Measurements from ENCODE around the gene RAB35. TPM values are rescaled to one million over a fixed set of nuclear protein-coding genes. Genes with fewer than 3 reads are reported as not detected.

The RAB35 gene
- polyA plus RNA-seq, 1 of the 3 experiments (the other 2 are of a cell fraction): 41.8 TPM

DNA sequence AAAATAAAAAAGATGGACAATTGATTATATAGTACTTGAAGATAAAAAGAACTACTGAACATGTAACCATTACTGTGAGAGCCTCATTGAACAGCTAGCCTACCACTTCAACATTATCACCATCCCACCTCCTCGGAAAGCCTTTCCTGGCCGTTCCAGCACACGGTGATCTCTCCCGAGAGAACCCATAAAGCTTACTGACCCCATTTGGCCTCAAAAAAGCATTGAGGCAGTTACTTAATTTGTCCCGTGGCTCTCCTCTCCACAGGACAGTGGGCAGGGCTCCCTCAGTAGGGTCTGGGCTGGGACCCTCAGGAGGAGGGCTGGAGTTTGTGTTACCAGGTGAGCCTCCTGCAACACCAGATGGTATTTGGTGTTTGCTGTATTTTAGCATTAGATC lies 55.8 kb downstream of the RAB35 start:
- Histone ChIP-seq H3K4me2 (no peak overlapping the region), H3K9ac (no peak overlapping the region), H3K4me3 (ENCODE audit: low read depth in 2 of 2, low read length in 1 of 2) (no peak overlapping the region), H3F3A (replicated peaks; ENCODE audit: insufficient read depth) (no peaks in the 10 kb centered on the region), H4K20me1 (ENCODE audit: insufficient read depth) (no peaks in the 10 kb centered on the region), H3K27me3 (ENCODE audit: insufficient read depth) (peaks cover 4% of the 10 kb centered on the region; the same call in 1 of the 2 replicates), H2AFZ (ENCODE audit: low read depth) (no peak overlapping the region), H3K9me3 (no peaks in the 10 kb centered on the region), H3K9me2 (no peaks in the 10 kb centered on the region), H3K4me1 (ENCODE audit: control insufficient read depth in 1 of 2, insufficient read depth in 2 of 2, low read depth in 1 of 2, low read length in 1 of 2) (peaks cover 0 to 2% of the 10 kb centered on the region in 2 experiments; a peak in 1 of 4 replicates), H3K79me2 (ENCODE audit: insufficient read depth) (no peaks in the 10 kb centered on the region), H3K27ac (ENCODE audit: low read depth in 2 of 2, low read length in 1 of 2) (no peak overlapping the region), H3K36me3 (replicated peaks in 1 of 2; ENCODE audit: control insufficient read depth in 1 of 2, insufficient read depth in 2 of 2, low read length in 1 of 2) (no peaks in the 10 kb centered on the region)
- WGBS (ENCODE audit: low lambda C conversion rate): 60% methylated on average over 5 of the region's 5 CpGs
- no peak for TF ChIP-seq RCOR1 (IDR thresholded peaks at IDR 0.05; ENCODE audit: low read length)
- no peak for TF ChIP-seq ELF1 (IDR thresholded peaks at IDR 0.05)
- TF ChIP-seq IRF3 (IDR thresholded peaks at IDR 0.05; ENCODE audit: low read depth, low read length): no peak
- TF ChIP-seq TCF12 (IDR thresholded peaks at IDR 0.05): no peak
- TF ChIP-seq, protein P1, sequence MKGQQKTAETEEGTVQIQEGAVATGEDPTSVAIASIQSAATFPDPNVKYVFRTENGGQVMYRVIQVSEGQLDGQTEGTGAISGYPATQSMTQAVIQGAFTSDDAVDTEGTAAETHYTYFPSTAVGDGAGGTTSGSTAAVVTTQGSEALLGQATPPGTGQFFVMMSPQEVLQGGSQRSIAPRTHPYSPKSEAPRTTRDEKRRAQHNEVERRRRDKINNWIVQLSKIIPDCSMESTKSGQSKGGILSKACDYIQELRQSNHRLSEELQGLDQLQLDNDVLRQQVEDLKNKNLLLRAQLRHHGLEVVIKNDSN (IDR thresholded peaks at IDR 0.05; ENCODE audit: borderline replicate concordance, low read depth): no peak
- TF ChIP-seq NFIC (IDR thresholded peaks at IDR 0.05; ENCODE audit: borderline replicate concordance): no peak
- ChIA-PET POLR2A (no interaction called here), CTCF (interaction anchor here (0.6 kb wide), 1 partner anchor 64 kb away, joined by 4 read pairs; no protein-coding TSS in a partner anchor)
- DNase-seq: no peak

GRCh38 chr12:120060196-120060595 lies 56.4 kb downstream of the RAB35 start:
- no peaks in the 10 kb centered on the region; a peak in 1 of 4 replicates for H3K4me1 ChIP-seq (ENCODE audit: control insufficient read depth in 1 of 2, insufficient read depth in 2 of 2, low read depth in 1 of 2, low read length in 1 of 2)
- ChIA-PET CTCF (no interaction called here), POLR2A (no interaction called here)
- TF ChIP-seq CHD2 (IDR thresholded peaks at IDR 0.05; ENCODE audit: low read length, partially characterized antibody): no peak
- TF ChIP-seq, protein P2, sequence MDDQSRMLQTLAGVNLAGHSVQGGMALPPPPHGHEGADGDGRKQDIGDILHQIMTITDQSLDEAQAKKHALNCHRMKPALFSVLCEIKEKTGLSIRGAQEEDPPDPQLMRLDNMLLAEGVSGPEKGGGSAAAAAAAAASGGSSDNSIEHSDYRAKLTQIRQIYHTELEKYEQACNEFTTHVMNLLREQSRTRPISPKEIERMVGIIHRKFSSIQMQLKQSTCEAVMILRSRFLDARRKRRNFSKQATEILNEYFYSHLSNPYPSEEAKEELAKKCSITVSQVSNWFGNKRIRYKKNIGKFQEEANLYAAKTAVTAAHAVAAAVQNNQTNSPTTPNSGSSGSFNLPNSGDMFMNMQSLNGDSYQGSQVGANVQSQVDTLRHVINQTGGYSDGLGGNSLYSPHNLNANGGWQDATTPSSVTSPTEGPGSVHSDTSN (IDR thresholded peaks at IDR 0.05): no peak
- no peak for TF ChIP-seq POLR2AphosphoS5 (IDR thresholded peaks at IDR 0.05; ENCODE audit: low read depth, low read length)
- TF ChIP-seq GATA2 (CRISPR knock-in tag; IDR thresholded peaks at IDR 0.05): no peak
- TF ChIP-seq, protein P3, sequence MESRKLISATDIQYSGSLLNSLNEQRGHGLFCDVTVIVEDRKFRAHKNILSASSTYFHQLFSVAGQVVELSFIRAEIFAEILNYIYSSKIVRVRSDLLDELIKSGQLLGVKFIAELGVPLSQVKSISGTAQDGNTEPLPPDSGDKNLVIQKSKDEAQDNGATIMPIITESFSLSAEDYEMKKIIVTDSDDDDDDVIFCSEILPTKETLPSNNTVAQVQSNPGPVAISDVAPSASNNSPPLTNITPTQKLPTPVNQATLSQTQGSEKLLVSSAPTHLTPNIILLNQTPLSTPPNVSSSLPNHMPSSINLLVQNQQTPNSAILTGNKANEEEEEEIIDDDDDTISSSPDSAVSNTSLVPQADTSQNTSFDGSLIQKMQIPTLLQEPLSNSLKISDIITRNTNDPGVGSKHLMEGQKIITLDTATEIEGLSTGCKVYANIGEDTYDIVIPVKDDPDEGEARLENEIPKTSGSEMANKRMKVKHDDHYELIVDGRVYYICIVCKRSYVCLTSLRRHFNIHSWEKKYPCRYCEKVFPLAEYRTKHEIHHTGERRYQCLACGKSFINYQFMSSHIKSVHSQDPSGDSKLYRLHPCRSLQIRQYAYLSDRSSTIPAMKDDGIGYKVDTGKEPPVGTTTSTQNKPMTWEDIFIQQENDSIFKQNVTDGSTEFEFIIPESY (IDR thresholded peaks at IDR 0.05; ENCODE audit: borderline replicate concordance, low read depth): no peak
- no peak for TF ChIP-seq MEF2A (IDR thresholded peaks at IDR 0.05; ENCODE audit: borderline replicate concordance, low read depth)
- no peak for TF ChIP-seq NRF1 (IDR thresholded peaks at IDR 0.05; ENCODE audit: low read depth, low read length)
- no peak for TF ChIP-seq RCOR1 (IDR thresholded peaks at IDR 0.05; ENCODE audit: low read length)
- TF ChIP-seq, protein P1 (IDR thresholded peaks at IDR 0.05; ENCODE audit: borderline replicate concordance, low read depth): no peak
- no peak for TF ChIP-seq USF2 (IDR thresholded peaks at IDR 0.05; ENCODE audit: borderline replicate concordance, low read depth, low read length)
- no peak for TF ChIP-seq RFX5 (IDR thresholded peaks at IDR 0.05; ENCODE audit: low read length)
- no peak for TF ChIP-seq TCF12 (IDR thresholded peaks at IDR 0.05)
- no peak overlapping the region for H3K9ac ChIP-seq
- H3K27me3 ChIP-seq (ENCODE audit: insufficient read depth): peaks cover 4% of the 10 kb centered on the region; the same call in 1 of the 2 replicates
- H3K4me2 ChIP-seq: no peak overlapping the region
- H3K36me3 ChIP-seq (replicated peaks in 1 of 2; ENCODE audit: control insufficient read depth in 1 of 2, insufficient read depth in 2 of 2, low read length in 1 of 2): no peaks in the 10 kb centered on the region
- no peaks in the 10 kb centered on the region for H3K9me3 ChIP-seq
- H3K79me2 ChIP-seq (ENCODE audit: insufficient read depth): no peaks in the 10 kb centered on the region
- no peaks in the 10 kb centered on the region for H4K20me1 ChIP-seq (ENCODE audit: insufficient read depth)
- H3F3A ChIP-seq (replicated peaks; ENCODE audit: insufficient read depth): no peaks in the 10 kb centered on the region
- no peak overlapping the region for H3K4me3 ChIP-seq (ENCODE audit: low read depth in 2 of 2, low read length in 1 of 2)
- no peak overlapping the region for H2AFZ ChIP-seq (ENCODE audit: low read depth)
- no peak overlapping the region for H3K27ac ChIP-seq (ENCODE audit: low read depth in 2 of 2, low read length in 1 of 2)
- no peak for DNase-seq
- H3K9me2 ChIP-seq: no peaks in the 10 kb centered on the region
- 64% methylated on average over 1 of the region's 1 CpG for WGBS (ENCODE audit: low lambda C conversion rate)

All from SK-N-SH (cell line).